SKM-1 (cell line): ENCODE results near the gene DBP.

Source experiments
- DNase-seq: peaks from one replicate; lab custom pipeline; 2025; ENCODE audit not compliant: unreplicated experiment; lab: John Stamatoyannopoulos, UW

DBP gene

GRCh38 chr19:48582168-48582567 is 55.0 kb downstream of the DBP start:
- DNase-seq, result no peak
